ENCODE data around the gene PAK6.

Gene PAK6

GRCh38 chr15:40293905-40294895 lies 55.3 kb downstream of the PAK6 start:
- DNase-seq: no peak

GRCh38 chr15:40295297-40295696 lies 56.4 kb downstream of the PAK6 start:
- DNase-seq: no peak

- no peak for DNase-seq
These were observed 57.2 kb downstream of the PAK6 start for GRCh38 chr15:40295877-40296560.

- DNase-seq: no peak
These were observed 57.8 kb downstream of the PAK6 start for GRCh38 chr15:40296561-40297230.

GRCh38 chr15:40297356-40297755 lies 58.5 kb downstream of the PAK6 start:
- DNase-seq: no peak

- DNase-seq: no peak
These were observed 59.5 kb downstream of the PAK6 start for GRCh38 chr15:40298216-40298935.

- no peak for DNase-seq
These were observed 61.5 kb downstream of the PAK6 start for GRCh38 chr15:40300367-40300766.

- no peak for DNase-seq
These were observed 61.9 kb downstream of the PAK6 start for GRCh38 chr15:40300771-40301170.

- no peak for DNase-seq
These were observed 62.8 kb downstream of the PAK6 start for GRCh38 chr15:40301467-40302179.

GRCh38 chr15:40302288-40302886 lies 63.5 kb downstream of the PAK6 start:
- no peak for DNase-seq

GRCh38 chr15:40302981-40303380 lies 64.1 kb downstream of the PAK6 start:
- no peak for DNase-seq

- no peak for DNase-seq
These were observed 64.7 kb downstream of the PAK6 start for GRCh38 chr15:40303576-40303975.

- no peak for DNase-seq
These were observed 66.4 kb downstream of the PAK6 start for GRCh38 chr15:40305281-40305680.

- DNase-seq: no peak
These were observed 67.5 kb downstream of the PAK6 start for GRCh38 chr15:40306371-40306770.

GRCh38 chr15:40306908-40307307 lies 68.0 kb downstream of the PAK6 start:
- no peak for DNase-seq

GRCh38 chr15:40307421-40308211 lies 68.8 kb downstream of the PAK6 start, which contains the start of gene PLCB2:
TSS of gene PLCB2 (minus strand) at chr15:40307935. CDS start at chr15:40307672, 263 bp downstream.
- DNase-seq: no peak

GRCh38 chr15:40309344-40309862 lies 70.5 kb downstream of the PAK6 start:
- DNase-seq: no peak

GRCh38 chr15:40310001-40310959 lies 71.4 kb downstream of the PAK6 start:
- DNase-seq: no peak

- DNase-seq: no peak
These were observed 72.1 kb downstream of the PAK6 start for GRCh38 chr15:40310993-40311392.

All from NCI-H510A (cell line).